NCI-H2107 treated with DMSO at 0.1 percent for 48 hours (cell line): ENCODE measurements around the gene CDK5RAP2.
"Not testable (repeated sequence)": the region's sequence is repeated elsewhere in the genome, so short reads cannot be mapped to it uniquely, and the experiment has no call there.

Source experiments
- DNase-seq: peaks from one replicate; lab custom pipeline; 2025; ENCODE audit not compliant: unreplicated experiment; lab: John Stamatoyannopoulos, UW

Gene CDK5RAP2

GRCh38 chr9:120580051-120580896, at the start of gene CDK5RAP2:
Gene CDK5RAP2, minus strand, starts transcription at chr9:120580167. Its CDS starts 189 bp downstream, at chr9:120579978.
- peak; percentile 77 for DNase-seq

- DNase-seq: not testable (repeated sequence)
Measured at GRCh38 chr9:120628925-120629497, 49.0 kb upstream of the CDK5RAP2 start.

- no peak for DNase-seq
Measured at GRCh38 chr9:120628207-120628924, 48.4 kb upstream of the CDK5RAP2 start.

- DNase-seq: no peak
Measured at GRCh38 chr9:120627073-120627472, 47.1 kb upstream of the CDK5RAP2 start.

- DNase-seq: no peak
Measured at GRCh38 chr9:120626512-120626911, 46.5 kb upstream of the CDK5RAP2 start.

- DNase-seq: no peak
Measured at GRCh38 chr9:120625222-120625621, 45.3 kb upstream of the CDK5RAP2 start.

- no peak for DNase-seq
Measured at GRCh38 chr9:120622790-120623189, 42.8 kb upstream of the CDK5RAP2 start.

- no peak for DNase-seq
Measured at GRCh38 chr9:120621941-120622340, 42.0 kb upstream of the CDK5RAP2 start.

GRCh38 chr9:120619751-120620655, 40.0 kb upstream of the CDK5RAP2 start:
- peak; percentile 55 for DNase-seq

GRCh38 chr9:120616966-120617935, 37.3 kb upstream of the CDK5RAP2 start:
- no peak for DNase-seq

GRCh38 chr9:120612218-120612617, 32.3 kb upstream of the CDK5RAP2 start:
- no peak for DNase-seq

- DNase-seq: no peak
Measured at GRCh38 chr9:120611690-120612068, 31.7 kb upstream of the CDK5RAP2 start.

- DNase-seq: peak; percentile 9
Measured at GRCh38 chr9:120610975-120611689, 31.2 kb upstream of the CDK5RAP2 start.

- no peak for DNase-seq
Measured at GRCh38 chr9:120609636-120610035, 29.7 kb upstream of the CDK5RAP2 start.

- no peak for DNase-seq
Measured at GRCh38 chr9:120608421-120608820, 28.5 kb upstream of the CDK5RAP2 start.

GRCh38 chr9:120603591-120603990, 23.6 kb upstream of the CDK5RAP2 start:
- no peak for DNase-seq

- DNase-seq: no peak
Measured at GRCh38 chr9:120603010-120603409, 23.0 kb upstream of the CDK5RAP2 start.

GRCh38 chr9:120593955-120594277, 13.9 kb upstream of the CDK5RAP2 start:
- DNase-seq: no peak

GRCh38 chr9:120593250-120593954, 13.4 kb upstream of the CDK5RAP2 start:
- DNase-seq: no peak
